ENCODE measurements around the gene MBD2.

DNA sequence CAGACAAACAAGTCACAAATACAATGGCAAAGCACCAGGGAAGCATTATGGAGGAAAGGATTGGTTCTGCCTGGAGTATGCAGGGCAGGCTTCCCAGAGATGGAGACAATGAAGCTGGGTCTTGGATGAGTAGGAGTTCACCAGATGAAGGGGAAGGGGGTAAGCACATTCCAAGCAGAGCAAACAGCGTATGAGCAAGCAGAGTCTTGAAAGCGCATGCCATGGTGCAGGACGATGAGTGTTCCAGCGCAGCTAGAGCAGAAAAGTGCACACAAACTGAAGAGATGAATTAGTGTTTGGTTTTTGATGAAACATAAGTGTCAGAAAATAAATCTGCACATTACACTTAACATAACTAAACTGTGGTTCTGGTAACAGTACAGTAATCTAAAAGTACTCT, 21.6 kb downstream of the MBD2 start:
- TF ChIP-seq, protein P1, sequence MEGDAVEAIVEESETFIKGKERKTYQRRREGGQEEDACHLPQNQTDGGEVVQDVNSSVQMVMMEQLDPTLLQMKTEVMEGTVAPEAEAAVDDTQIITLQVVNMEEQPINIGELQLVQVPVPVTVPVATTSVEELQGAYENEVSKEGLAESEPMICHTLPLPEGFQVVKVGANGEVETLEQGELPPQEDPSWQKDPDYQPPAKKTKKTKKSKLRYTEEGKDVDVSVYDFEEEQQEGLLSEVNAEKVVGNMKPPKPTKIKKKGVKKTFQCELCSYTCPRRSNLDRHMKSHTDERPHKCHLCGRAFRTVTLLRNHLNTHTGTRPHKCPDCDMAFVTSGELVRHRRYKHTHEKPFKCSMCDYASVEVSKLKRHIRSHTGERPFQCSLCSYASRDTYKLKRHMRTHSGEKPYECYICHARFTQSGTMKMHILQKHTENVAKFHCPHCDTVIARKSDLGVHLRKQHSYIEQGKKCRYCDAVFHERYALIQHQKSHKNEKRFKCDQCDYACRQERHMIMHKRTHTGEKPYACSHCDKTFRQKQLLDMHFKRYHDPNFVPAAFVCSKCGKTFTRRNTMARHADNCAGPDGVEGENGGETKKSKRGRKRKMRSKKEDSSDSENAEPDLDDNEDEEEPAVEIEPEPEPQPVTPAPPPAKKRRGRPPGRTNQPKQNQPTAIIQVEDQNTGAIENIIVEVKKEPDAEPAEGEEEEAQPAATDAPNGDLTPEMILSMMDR (conservative IDR thresholded peaks at IDR 0.05 in 1 of 2, IDR thresholded peaks at IDR 0.05 in 1 of 2; ENCODE audit: low read depth in 1 of 2, low read length in 2 of 2) = no peak
- TF ChIP-seq EZH2 (IDR thresholded peaks at IDR 0.05; ENCODE audit: low read length, missing control alignments) = no peak

Measured in fibroblast of lung (primary cell).